ENCODE measurements around the gene IGFBP2. TPM values are rescaled to one million over a fixed set of nuclear protein-coding genes. Genes with fewer than 3 reads are reported as not detected.
A peak's percentile ranks its signal among the peaks of the same experiment; 100 is the strongest.

IGFBP2 gene
- total RNA-seq, 4 donors from 2014 or later = 113 to 207 (median 167) TPM

DNA sequence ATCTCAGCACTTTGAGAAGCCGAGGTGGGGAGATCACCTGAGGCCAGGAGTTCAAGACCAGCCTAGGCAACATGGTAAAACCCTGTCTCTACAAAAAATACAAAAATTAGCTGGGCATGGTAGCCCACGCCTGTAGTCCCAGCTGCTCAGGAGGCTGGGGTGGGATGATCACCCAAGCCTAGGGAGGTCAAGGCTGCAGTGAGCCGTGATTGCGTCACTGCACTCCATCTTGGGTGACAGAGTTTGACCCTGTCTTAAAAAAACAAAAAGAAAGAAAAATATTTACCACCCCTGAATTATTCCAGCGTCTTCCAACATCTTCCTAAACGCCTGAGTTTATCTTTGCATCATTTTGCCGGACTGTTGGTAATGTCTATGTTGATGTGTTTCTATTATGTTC is 68.3 kb downstream of the IGFBP2 start:
- peaks cover 0 to 17% (median 0%) of the 10 kb centered on the region in 4 donors for H3K27me3 ChIP-seq
- no peak for DNase-seq
- intact Hi-C loops (cut with DNase I) = no loop called here
- H3K27ac ChIP-seq = peak overlapping the region in 2 of 4 donors; percentile 54 to 70
- no peaks in the 10 kb centered on the region for H3K36me3 ChIP-seq
- TF ChIP-seq, protein P1, sequence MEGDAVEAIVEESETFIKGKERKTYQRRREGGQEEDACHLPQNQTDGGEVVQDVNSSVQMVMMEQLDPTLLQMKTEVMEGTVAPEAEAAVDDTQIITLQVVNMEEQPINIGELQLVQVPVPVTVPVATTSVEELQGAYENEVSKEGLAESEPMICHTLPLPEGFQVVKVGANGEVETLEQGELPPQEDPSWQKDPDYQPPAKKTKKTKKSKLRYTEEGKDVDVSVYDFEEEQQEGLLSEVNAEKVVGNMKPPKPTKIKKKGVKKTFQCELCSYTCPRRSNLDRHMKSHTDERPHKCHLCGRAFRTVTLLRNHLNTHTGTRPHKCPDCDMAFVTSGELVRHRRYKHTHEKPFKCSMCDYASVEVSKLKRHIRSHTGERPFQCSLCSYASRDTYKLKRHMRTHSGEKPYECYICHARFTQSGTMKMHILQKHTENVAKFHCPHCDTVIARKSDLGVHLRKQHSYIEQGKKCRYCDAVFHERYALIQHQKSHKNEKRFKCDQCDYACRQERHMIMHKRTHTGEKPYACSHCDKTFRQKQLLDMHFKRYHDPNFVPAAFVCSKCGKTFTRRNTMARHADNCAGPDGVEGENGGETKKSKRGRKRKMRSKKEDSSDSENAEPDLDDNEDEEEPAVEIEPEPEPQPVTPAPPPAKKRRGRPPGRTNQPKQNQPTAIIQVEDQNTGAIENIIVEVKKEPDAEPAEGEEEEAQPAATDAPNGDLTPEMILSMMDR (IDR thresholded peaks at IDR 0.05) = no peak
- no peak for TF ChIP-seq POLR2A (IDR thresholded peaks at IDR 0.05)
- no peaks in the 10 kb centered on the region for H3K9me3 ChIP-seq
- H3K4me3 ChIP-seq = no peak overlapping the region
- H3K4me1 ChIP-seq = peaks cover 14 to 43% (median 14%) of the 10 kb centered on the region in 3 donors
- 85 to 98% methylated on average over 6 to 7 of the region's 7 CpGs for WGBS, 2 donors

DNA sequence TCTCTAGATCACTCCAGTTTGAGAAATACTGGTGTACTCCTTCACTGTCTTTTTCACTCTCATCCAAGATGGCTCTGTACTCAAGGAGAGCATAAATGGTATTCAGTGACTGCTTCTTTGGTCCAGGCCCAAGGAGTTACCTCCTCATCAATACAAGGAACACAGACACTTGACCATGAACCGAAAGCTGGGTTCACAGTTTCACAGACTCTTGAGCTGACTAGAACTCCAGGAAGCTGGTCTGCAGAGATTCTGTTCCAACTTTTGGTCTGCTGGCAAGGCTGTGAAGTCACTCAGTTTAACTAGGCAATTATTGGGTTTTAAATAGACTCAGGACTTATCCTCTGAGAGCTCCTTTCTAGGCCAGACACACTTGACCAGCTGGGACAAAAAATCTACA is 69.5 kb downstream of the IGFBP2 start:
- no peak for DNase-seq
- Histone ChIP-seq H3K9me3 (no peaks in the 10 kb centered on the region), H3K36me3 (no peaks in the 10 kb centered on the region), H3K4me3 (no peak overlapping the region), H3K4me1 (peaks cover 9 to 33% (median 12%) of the 10 kb centered on the region in 3 donors), H3K27ac (no peak overlapping the region), H3K27me3 (peaks cover 0 to 8% (median 0%) of the 10 kb centered on the region in 4 donors)
- no peak for TF ChIP-seq POLR2A (IDR thresholded peaks at IDR 0.05)
- TF ChIP-seq, protein P1 (IDR thresholded peaks at IDR 0.05) = no peak
- intact Hi-C loops (cut with DNase I) = no loop called here
- WGBS, 2 donors = 50 to 92% methylated on average over 1 of the region's 1 CpG

DNA sequence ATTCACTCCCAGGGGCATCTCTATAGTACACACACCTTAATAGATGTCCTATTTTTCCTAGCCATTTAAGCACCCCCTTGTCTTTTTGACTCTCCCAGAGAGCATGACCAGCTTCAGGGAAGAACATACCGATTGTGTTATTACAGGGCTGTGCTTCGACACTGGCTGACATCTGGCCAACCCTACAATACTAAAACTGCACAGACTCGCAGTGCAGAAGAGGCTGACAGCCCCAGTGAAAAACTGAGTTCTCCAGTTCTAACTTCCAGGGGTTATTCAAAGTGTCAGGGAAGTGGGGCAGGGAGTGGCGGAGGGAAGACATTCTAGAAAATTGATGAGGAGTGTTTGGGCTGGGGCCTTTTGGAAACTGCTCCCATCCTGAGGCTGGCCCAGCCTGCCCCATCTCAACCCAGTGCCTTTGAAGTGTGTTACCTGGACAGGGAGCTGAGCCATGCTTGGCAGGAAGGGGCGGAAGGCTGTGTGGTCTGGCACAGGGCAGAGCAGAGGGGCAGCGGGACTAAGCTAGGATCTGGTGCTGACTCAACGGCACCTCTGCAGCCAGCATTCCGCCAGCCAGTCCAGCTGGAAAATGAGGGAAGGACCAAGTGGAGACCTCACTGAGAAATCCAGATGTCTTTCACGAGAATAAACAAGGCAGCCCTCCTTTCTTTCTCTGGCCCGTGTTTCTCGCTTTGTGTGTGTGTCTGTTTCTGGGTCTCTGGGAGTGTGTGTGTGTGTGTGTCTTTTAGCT is 77.5 kb downstream of the IGFBP2 start:
- Histone ChIP-seq H3K4me3 (peak overlapping the region in 1 of 4 donors; percentile 13), H3K27me3 (no peaks in the 10 kb centered on the region), H3K27ac (peak overlapping the region; percentile 53 to 94 (median 82)), H3K4me1 (peaks cover 21 to 58% (median 49%) of the 10 kb centered on the region in 3 donors), H3K9me3 (peaks cover 0 to 4% (median 0%) of the 10 kb centered on the region in 3 donors), H3K36me3 (no peaks in the 10 kb centered on the region)
- no peak for DNase-seq
- 9 to 40% methylated on average over 7 to 9 of the region's 11 CpGs for WGBS, 2 donors
- intact Hi-C loops (cut with DNase I) = no loop called here
- TF ChIP-seq POLR2A (IDR thresholded peaks at IDR 0.05) = no peak
- TF ChIP-seq, protein P1 (IDR thresholded peaks at IDR 0.05) = no peak

DNA sequence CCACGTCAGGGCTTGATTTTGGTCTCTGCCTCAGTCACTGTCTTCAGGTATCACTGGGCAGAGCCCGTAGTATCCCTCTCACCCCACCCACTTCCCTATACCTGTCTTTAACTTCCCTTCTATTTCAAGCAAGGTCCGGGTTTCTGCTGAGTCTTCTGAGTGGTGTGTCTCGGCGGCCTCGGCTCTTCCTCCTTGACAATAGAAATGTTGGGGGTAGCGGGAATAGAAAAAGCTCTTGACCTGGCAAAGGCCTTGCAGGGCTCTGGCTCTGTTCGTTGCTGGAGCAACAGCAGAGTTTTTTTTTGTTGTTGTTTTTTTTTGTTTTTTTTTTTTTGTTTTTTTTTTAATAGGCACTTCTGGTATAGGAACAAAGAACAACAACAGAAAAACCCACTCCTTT is 78.1 kb downstream of the IGFBP2 start:
- no peaks in the 10 kb centered on the region for H3K27me3 ChIP-seq
- DNase-seq = no peak
- no peaks in the 10 kb centered on the region for H3K36me3 ChIP-seq
- H3K4me3 ChIP-seq = peak overlapping the region in 1 of 4 donors; percentile 13
- 25 to 34% methylated on average over 6 to 8 of the region's 8 CpGs for WGBS, 2 donors
- peak overlapping the region; percentile 53 to 94 (median 82) for H3K27ac ChIP-seq
- intact Hi-C loops (cut with DNase I) = no loop called here
- peaks cover 22 to 65% (median 53%) of the 10 kb centered on the region in 3 donors for H3K4me1 ChIP-seq
- TF ChIP-seq POLR2A (IDR thresholded peaks at IDR 0.05) = no peak
- H3K9me3 ChIP-seq = peaks cover 0 to 4% (median 0%) of the 10 kb centered on the region in 3 donors

DNA sequence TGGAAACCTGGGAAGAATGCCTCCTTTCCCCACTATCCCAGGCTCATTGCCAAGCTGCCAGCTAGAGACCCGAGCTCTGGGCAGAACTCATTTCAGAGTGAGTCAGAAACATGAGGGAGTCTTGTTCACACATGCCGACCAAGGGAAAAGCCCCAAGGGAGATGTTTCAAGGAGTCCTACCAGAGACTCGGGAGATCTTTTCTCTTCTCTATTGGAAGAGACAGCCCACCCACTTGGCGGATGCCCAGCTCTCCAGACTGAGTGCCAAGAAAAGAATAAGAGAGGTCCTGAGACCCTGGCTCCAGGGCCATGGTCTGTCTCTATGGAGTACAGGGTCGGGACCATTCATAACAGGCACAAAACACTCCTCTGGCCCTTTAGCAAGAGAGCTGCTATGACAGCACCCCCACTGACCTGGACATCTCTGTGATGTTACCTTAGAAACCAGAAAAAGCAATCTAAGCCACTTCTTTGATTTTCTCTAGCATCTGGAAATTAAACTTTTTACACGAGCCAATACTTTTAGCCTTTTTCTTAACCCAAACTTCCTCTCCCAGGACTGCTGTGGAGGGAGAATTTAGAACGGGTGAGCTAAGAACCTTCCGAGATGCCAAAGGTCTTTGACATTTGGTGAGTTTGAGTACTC is 80.6 kb downstream of the IGFBP2 start:
- 18 to 39% methylated on average over 8 of the region's 8 CpGs for WGBS, 2 donors
- peaks cover 0 to 4% (median 0%) of the 10 kb centered on the region in 3 donors for H3K9me3 ChIP-seq
- H3K4me3 ChIP-seq = no peak overlapping the region
- DNase-seq = no peak
- H3K36me3 ChIP-seq = no peaks in the 10 kb centered on the region
- TF ChIP-seq, protein P1 (IDR thresholded peaks at IDR 0.05) = no peak
- no peak for TF ChIP-seq POLR2A (IDR thresholded peaks at IDR 0.05)
- no peaks in the 10 kb centered on the region for H3K27me3 ChIP-seq
- peaks cover 30 to 87% (median 73%) of the 10 kb centered on the region in 3 donors for H3K4me1 ChIP-seq
- H3K27ac ChIP-seq = peak overlapping the region; percentile 41 to 84 (median 74)
- intact Hi-C loops (cut with DNase I) = no loop called here

Other genes starting within 250 kb of the IGFBP2 start
- gene SMARCAL1, start 220.9 kb upstream of the IGFBP2 start, total RNA-seq = 10 to 100 TPM; 10.3 to 27.1 (median 18.1) TPM
- 1,000 to 10,000 TPM; 1,246 to 1,858 (median 1,428) TPM for gene RPL37A, start 134.6 kb upstream of the IGFBP2 start, total RNA-seq
- 100 to 1,000 TPM in 2 of 4 donors, 10 to 100 TPM in 2; 26.9 to 899 (median 95.4) TPM for gene IGFBP5, start 62.1 kb downstream of the IGFBP2 start, total RNA-seq
- gene TNP1, start 226.6 kb downstream of the IGFBP2 start, total RNA-seq = not detected

Measured in esophagus squamous epithelium (tissue), 5 donors.